Measurements from ENCODE around the gene ZNF692.

The ZNF692 gene

DNA sequence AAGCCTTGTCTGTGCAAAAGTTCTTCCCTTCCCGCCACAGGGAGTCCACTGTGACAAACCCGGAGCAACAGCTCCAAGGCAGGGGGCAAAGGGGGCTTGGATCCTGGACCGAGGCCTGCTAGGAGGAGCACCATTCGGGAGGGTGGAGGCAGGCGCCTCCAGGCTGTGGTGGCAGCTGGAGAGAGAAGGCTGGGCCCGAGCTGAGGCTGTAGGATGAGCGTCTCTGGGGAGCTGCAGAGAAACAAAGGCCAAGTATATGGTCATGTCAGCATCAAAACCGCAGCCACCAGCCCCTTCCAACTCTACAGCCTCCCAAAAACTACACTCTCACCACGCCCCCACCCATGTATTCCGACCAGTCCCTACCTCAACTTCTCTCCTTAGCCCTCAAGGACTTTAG lies 33.7 kb downstream of the ZNF692 start:
- TF ChIP-seq, protein P1, sequence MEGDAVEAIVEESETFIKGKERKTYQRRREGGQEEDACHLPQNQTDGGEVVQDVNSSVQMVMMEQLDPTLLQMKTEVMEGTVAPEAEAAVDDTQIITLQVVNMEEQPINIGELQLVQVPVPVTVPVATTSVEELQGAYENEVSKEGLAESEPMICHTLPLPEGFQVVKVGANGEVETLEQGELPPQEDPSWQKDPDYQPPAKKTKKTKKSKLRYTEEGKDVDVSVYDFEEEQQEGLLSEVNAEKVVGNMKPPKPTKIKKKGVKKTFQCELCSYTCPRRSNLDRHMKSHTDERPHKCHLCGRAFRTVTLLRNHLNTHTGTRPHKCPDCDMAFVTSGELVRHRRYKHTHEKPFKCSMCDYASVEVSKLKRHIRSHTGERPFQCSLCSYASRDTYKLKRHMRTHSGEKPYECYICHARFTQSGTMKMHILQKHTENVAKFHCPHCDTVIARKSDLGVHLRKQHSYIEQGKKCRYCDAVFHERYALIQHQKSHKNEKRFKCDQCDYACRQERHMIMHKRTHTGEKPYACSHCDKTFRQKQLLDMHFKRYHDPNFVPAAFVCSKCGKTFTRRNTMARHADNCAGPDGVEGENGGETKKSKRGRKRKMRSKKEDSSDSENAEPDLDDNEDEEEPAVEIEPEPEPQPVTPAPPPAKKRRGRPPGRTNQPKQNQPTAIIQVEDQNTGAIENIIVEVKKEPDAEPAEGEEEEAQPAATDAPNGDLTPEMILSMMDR (IDR thresholded peaks at IDR 0.05; ENCODE audit: low read depth, low read length): no peak
- DNase-seq (ENCODE audit: low read depth in 2 of 2): peak in 1 of 2 donors; percentile 46
- peak overlapping the region; percentile 84 to 93 for H3K4me3 ChIP-seq (replicated peaks in 1 of 2; ENCODE audit: low read depth in 2 of 2, low read length in 2 of 2)

GRCh38 chr1:248824701-248825100 lies 34.2 kb downstream of the ZNF692 start:
- TF ChIP-seq, protein P1 (IDR thresholded peaks at IDR 0.05; ENCODE audit: low read depth, low read length): no peak
- H3K4me3 ChIP-seq (replicated peaks in 1 of 2; ENCODE audit: low read depth in 2 of 2, low read length in 2 of 2): peak overlapping the region; percentile 84 to 93

DNA sequence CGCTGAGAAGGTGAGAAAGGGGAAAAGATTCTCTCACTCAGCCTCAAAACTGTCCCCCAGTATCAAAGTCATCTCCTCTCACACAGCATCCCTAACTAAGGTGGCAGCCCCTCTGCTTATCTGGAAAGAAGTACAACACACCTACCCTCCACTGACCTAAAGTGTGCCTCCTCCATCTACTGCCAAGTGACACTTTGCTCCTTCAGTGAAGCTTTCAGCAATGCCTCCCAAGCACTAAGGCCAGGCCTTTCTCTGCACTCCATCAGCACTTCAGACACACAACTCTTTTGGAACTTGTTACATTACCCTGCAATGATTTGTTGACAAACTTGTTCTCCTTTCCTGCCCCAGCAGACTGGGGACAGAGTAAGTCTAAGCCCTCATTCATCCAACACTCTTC lies 34.6 kb downstream of the ZNF692 start:
- peak overlapping the region in 1 of 2 donors; percentile 93 for H3K4me3 ChIP-seq (replicated peaks in 1 of 2; ENCODE audit: low read depth in 2 of 2, low read length in 2 of 2)
- no peak for DNase-seq (ENCODE audit: low read depth in 2 of 2)
- TF ChIP-seq, protein P1 (IDR thresholded peaks at IDR 0.05; ENCODE audit: low read depth, low read length): no peak

More at GRCh38 chr1:248824701-248825100, 34.2 kb downstream of the ZNF692 start:
- no peak for DNase-seq (ENCODE audit: low read depth in 2 of 2)

DNA sequence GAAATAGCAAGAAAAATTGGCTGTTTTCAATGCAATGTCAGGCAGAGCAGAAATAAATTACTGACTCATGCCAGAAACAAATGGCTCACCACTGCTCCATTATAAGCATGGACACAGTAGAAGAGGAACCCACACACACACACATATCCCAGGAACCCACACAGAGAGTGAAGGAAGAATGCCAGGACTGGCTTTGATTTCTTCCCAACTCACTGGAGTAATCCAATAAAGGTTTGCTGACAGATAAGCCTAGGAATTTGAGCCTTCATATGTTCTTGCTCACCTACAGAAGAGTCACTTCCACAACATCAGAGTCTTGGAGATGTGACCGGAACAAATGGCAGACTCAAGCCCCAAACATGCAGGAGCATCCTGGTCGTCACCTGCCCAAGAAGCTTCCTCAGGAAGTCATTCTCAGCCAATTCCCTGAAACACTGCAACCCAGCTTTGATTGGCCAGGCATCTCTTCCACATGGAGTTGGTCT lies 35.3 kb downstream of the ZNF692 start:
- TF ChIP-seq, protein P1 (IDR thresholded peaks at IDR 0.05; ENCODE audit: low read depth, low read length): no peak
- DNase-seq (ENCODE audit: low read depth in 2 of 2): peak; percentile 47 to 62
- peak overlapping the region in 1 of 2 donors; percentile 93 for H3K4me3 ChIP-seq (replicated peaks in 1 of 2; ENCODE audit: low read depth in 2 of 2, low read length in 2 of 2)

DNA sequence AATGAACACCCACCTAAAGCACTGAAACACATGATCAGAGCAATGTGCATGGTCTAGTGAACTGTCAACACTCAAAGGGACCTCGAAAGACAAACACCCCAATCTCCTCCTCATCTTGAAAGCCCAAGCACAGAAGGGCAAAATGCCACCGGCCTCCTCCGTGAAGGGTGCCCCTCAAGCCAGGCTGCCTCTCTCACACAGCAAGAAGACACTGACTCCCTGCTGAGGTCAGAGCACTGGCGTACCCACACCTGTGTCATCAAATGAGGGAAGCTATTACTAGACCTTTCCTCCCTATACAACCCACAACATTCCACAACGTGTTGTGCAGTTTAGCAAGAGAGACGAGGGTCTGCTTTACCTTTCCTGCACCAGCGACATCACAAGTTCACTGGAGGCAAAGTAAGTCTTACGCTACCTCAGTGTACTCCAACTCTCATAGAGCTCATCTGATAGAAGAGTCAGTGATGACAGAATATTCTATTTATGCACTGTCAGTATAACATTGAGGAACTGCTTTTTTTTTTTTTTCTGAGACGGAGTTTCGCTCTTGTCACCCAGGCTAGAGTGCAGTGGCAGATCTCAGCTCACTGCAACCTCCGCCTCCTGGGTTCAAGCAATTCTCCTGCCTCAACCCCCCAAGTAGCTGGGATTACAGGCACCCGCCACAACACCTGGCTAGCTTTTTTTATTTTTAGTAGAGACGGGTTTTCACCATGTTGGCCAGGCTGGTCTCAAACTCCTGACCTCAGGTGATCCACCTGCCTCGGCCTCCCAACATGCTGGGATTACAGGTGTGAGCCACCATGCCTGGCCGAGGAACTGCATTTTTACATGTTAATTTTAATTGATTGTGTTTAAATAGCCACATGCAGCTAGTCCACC lies 36.5 kb downstream of the ZNF692 start:
- no peak for DNase-seq (ENCODE audit: low read depth in 2 of 2)
- peak overlapping the region in 1 of 2 donors; percentile 18 for H3K4me3 ChIP-seq (replicated peaks in 1 of 2; ENCODE audit: low read depth in 2 of 2, low read length in 2 of 2)

GRCh38 chr1:248821641-248822040 lies 37.2 kb downstream of the ZNF692 start:
- no peak for DNase-seq (ENCODE audit: low read depth in 2 of 2)
- no peak overlapping the region for H3K4me3 ChIP-seq (replicated peaks in 1 of 2; ENCODE audit: low read depth in 2 of 2, low read length in 2 of 2)
- TF ChIP-seq, protein P1 (IDR thresholded peaks at IDR 0.05; ENCODE audit: low read depth, low read length): no peak

More for the DNA sequence above, 36.5 kb downstream of the ZNF692 start:
- TF ChIP-seq, protein P1 (IDR thresholded peaks at IDR 0.05; ENCODE audit: low read depth, low read length): no peak

All from cardiac fibroblast (primary cell).